Left lobe of liver (tissue), 2 donors: ENCODE measurements around the gene QSOX1. TPM values are rescaled to one million over a fixed set of nuclear protein-coding genes. Genes with fewer than 3 reads are reported as not detected.

ENCODE experiments used
- ATAC-seq: fragments of 200-7000 bp; cut with Tn5 transposase; one replicate; pipeline ENCODE4 v1.9.1; 2020; ENCODE audit warnings: mild to moderate bottlenecking, moderate library complexity
- DNase-seq: peaks from one replicate; pipeline ENCODE4 v3.0.0-alpha.2; 2020; ENCODE audit warnings: low spot score
- total RNA-seq: library from RNA; stranded (reverse); gene quantifications from one replicate; pipeline ENCODE4 v1.2.1, GENCODE V29; 2021
- donor health status: DM: no; HTN: no; CAD: no; lungs with moderate emphysema.
- donor health status: DM: no; HTN: yes; CAD: no.

QSOX1 gene
- total RNA-seq, 1 donor from 2014 or later, result 41.1 TPM

DNA sequence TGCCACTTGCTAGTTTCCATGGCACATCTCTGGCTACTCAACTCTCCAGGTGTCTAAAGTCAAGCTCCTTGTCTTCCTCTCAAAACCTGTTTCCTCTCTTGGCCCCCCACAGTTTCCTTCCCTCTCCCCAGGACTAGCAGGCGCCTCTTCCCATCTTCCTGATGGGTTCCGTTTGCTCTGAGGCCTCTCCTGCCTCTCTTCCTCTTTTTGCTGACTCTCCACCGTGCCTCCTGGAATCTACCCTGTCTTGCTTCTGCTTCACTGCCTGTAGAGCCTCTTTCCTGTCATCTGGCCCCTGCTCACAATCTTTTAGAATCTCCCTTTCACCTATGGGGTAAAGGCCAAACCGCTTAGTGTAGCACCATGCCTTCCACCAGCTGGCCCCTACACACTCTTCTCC, 53.6 kb downstream of the QSOX1 start:
- DNase-seq, result no peak
- no peak for ATAC-seq

DNA sequence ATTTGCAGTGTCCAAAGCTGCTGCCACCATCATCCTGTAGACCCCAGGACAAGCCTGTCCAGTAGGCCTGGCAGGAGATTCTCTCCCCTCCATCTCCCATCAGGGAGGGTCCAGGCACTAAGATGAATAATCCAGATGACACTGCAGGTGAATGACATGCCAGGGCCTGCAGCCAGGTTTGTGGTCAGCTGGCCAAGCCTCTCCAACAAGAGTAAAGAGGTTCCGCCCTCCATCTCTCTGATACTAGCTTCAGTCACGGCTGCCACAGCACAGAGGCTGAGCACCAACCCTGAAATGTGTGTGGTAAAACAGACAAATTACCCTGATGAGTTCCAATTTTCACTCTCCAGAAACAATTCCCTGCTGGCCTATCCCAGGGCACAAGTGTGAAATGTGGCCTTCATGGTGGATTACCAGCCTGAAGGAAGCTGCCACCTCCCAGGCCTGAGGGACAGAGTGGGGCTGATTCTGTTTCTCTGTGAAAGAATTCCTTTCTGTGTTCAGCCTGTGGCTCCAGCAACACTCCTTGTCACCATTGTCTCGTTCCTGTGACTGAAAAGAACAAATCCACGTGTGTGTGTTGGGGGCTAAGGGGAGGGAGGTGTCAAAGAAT, 55.4 kb downstream of the QSOX1 start:
- DNase-seq, result no peak
- ATAC-seq, result no peak

DNA sequence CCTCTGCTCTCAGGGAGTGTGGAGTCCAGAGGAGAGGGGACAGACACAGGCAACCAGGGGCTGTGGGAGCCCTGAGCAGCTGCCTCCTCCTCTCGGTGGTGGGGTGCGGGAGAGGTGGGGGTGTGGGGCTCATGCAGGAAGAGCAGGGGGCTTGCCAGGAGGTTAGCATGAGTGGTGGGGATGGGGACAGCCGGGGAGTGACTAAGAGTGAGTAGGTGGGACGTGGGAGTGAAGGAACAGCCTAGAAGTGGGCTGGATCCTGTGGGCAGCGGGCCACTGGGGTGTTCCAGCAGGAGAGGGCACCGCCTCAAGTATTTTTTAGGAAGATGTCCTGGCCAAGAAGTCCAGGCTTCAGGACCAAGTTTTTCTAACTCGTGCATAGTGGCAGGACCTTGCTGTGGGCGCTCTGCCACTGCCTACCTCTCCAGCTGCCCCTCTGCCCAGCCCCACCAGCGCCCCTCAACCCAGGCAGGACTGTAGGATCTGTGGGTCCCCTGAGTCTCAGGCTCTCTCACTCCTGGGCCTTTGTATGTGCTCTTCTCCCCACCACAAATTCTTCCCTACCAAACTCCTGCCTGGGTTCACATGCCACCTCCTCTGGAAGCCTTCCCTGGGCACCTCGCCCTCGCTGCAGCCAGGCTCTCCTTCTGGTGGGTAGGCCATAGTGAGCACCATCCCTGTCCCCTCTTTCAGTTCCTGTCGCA, 56.6 kb downstream of the QSOX1 start:
- ATAC-seq (no peak), DNase-seq (no peak)

DNA sequence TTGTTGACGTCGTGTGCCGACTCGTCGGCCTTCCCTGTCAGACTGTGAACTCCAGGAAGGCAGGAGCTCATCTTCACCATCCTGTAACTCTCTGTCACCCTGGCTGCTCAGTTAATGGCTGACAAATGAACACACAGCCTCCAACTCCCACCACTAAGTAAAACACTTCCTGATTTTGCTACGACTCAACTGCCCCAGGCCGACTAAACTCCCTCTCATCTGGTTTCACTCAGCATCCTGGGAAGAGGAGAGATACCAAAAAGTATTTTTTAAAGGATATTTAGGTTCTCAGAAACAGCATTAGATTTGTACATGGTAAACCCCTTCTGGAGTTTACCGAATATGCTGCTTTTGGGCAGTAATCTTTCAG, 57.2 kb downstream of the QSOX1 start:
- no peak for ATAC-seq
- no peak for DNase-seq

DNA sequence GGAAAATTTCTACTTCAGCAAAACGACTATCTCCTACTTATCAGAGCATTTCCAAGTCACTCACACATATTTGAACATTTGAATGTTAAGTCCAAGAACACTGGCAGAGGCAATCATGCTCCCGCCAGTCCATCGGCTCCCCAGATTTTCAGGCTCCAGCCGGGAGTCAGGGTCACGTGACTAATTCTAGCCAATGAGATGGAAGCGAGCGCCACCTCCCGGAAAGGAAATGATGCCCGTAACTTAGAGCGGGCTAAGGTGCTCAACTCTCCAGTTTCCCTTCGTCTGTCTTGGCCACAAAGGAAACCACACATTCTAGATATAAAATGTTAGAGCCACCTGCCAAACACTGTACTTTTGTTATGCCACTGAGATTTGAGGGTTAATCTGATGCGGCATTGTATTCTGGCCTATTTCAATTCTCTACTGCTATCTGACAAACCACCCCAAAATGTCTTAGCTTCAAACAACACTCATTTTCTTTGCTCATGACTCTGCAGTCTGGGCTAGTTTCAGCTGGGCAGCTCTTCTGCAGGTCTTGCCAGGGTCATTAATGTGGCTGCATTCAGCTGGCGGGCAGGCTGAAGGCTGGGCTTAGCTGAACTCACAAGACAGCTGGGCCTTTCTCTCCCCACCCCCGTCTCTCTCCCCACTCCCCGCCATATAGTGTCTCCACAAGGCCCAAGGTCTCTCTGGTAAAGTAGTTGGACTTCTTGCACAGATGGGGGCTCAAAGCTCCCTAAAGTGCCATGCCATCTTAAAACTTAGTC, 58.9 kb downstream of the QSOX1 start:
- ATAC-seq (no peak), DNase-seq (no peak)

DNA sequence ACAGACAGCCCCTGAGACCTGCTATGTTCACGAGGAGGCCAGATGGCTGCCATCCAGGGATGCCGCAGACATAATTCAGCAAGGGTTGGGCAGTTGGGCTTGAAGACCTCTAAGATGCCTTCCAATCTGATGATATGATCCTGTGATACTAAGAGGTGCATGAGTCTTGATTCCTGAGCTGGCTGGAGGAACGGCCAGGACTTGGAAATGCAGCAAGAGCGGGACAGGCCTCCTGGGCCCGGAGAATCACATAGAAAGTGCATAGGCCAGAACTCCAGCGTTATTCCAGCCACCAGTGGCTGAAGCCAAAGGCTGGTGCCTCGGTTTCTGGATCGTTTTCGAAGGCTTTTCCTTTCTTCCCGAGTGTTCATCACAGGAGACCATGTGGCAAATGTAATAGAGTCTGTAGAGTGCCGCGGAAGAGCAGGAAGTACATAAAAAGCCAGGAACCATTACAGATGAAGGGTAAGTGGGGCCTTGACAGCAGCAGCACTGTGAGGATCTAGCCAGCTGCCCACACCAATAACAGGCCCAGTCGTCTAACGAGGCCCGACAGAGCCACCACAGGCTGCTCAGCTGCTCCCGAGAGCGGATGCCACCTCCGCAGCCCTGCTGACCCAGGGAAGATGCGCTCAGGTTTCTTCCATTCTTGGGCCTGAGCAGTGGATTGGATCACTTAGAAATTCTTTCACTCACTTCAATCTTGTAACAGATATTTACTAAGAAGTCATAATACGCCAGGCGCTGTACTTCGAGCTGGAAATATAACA, 61.4 kb downstream of the QSOX1 start:
- no peak for DNase-seq
- no peak for ATAC-seq

DNA sequence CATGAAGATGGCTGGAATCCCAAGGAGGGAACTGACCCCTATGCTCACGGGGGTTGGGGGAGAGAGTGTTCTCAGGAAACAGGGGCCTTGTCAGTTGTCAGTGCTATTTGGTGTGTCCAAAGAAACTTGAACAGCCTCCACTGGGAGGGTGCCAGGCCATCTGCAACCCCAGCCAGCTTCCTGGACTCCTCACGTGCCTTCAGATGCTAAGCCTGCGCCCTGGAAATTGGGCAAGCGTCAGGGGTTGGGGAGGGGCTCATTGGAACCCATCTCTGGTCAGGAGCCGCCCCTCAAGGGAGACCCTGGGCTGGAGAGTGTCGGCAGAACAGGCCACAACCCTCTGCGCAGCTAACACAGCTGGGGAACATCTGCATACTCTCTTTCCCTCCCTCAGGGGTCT, 62.3 kb downstream of the QSOX1 start:
- no peak for ATAC-seq
- no peak for DNase-seq

DNA sequence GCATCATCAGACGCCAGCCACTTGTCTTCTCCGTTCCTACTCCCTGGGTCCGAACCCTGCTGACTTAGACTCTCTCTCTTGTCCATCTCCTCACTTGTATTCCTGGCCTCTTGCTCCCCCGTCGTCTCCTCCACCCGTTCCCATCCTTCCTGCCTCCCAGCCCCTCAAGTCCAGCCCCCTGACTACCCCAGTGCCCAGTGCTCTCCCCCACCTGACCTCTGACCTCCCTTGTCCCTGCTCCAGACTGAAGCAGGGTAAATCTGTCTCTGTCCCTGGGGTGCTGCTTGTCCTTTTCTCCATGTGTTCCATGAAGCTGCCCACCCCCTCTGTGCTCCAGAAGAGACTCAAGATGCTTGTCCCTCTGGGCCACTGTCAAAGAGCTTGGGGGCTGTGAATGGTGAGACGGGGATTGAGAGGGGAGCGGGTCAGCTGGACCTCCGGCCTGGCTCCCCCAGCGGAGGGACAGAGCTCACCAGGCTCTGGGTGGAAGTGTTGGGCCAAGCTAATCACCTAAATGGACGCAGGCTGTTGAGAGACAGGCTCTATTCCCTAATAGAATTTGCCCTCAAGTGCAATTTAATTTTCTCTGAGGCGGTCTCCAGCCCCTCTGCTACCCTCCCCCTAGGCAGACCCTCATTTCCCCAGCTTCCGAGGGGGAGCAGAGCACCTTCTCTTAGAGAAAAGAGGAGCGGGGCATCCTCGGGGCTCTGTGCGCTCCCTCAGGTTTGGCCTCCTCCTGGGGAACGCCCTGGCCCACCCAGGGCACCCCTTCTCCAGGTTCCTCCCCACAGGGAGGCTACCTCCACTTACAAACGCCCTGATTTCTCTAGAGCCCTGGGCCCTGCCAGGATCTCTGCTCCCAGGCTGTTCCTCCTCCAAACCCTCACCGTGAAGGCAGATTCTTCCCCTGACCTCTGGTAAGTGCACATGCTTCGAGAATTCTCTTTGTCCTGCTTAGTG, 64.4 kb downstream of the QSOX1 start:
- no peak for ATAC-seq
- DNase-seq, result no peak

DNA sequence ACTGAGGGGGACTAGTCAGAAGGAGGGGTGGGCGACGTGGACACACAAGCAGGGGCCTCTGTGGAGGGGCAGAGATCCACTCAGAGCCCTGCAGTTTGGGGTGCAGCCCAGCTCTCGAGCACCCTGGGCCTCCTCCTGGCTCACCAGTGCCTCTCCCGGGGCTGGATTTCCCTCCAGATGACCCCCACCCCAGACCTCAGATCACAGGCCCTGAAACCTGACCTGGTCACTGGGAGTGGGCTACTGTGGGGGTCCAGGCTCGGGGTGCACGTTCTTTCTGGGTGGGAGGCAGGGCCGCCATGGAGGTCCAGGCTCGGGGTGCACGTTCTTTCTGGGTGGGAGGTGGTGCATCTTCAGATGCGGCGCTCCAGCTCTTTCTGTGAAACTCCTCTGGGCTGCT, 65.1 kb downstream of the QSOX1 start:
- DNase-seq, result no peak
- ATAC-seq, result no peak

DNA sequence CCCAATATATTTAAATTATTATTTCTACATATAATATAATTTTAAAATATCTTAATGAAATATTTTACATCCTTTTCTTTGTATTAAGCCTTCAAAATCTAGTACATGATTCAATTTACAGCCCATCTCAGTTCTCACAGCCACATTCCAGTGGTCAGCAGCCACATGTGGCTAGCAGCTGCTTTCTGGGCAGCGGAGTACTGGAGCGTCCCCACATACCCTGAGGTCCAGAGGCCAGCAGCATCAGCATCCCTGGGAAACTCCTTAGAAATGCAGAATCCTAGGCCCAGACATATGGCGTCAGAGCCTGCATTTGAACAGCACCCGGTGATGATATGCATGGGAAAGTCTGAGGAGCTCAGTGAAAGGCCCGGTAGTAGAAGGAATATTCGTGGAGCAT, 66.8 kb downstream of the QSOX1 start:
- DNase-seq (no peak), ATAC-seq (no peak)

DNA sequence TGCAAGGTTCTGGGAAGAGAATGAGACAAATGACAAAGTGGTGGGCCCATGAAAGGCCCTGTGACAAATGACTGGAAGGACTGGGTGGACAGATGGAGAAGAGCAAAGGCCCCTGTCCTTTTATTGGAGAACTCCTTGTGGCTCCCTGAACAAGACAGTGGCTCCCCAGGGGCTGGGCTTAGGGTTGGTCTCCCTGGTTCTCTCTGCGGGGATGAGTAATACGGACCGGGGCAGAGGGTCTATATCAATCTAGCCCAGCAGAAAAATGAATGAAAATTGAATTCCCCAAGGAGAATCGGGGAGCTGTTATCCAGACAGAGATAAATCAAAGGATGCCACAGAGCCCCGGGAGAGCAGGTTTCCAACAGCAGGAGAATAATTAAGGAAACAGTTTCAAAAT, 70.2 kb downstream of the QSOX1 start:
- DNase-seq (no peak), ATAC-seq (no peak)

DNA sequence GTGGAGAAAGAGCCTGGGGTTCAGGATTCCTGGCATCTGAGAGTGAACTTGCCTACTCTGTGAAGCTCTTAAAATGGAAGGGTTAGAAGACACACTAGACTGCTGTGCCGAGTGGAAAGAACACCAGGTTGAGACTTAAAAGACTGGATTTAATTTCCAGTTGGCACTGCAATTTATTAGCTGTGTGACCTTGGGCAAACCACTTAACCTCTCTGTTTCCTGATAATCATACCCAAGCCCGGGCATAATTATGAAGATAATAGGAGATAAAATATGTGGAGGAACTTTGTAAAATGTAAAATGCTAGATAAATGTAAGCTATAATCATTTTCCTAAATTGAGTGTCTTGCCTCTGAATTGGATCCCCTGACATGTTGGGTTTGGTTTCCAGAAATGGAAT, 70.7 kb downstream of the QSOX1 start:
- DNase-seq (no peak), ATAC-seq (no peak)

DNA sequence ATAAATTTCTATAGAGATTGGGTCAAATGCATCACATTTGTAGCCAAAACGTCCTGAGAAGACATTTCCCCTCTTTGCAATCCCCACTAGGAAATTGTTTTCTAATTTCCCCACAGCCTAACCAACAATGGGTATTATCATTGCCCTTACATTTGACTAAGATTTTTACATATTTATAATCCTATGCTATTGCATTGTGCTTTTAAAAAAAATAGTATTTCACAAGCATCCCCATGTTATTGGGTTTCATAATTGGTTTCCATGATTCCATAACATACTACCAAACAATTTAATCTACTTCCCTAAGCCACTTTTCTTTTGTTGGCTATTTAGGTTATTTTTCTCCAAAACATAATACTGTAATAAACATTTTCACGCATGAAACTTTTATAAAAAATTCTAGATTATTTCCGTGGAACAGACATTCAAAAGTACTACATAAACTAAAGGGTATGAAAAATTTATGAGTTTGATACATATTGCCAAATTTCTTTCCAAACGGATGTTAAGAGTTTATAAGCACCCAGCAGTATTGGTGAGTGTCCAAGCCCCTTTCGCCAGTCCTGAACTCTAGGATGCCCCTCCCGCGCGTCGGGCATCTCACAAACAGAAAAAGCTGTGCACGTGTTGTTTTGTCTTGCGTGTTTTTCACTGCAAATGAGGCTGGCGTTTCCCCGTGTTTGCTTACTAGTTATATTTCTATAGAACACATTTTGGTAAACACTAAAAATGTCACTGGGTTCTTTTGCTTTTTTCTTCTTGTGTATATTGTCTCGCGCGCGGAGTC, 73.4 kb downstream of the QSOX1 start:
- DNase-seq (no peak), ATAC-seq (no peak)

DNA sequence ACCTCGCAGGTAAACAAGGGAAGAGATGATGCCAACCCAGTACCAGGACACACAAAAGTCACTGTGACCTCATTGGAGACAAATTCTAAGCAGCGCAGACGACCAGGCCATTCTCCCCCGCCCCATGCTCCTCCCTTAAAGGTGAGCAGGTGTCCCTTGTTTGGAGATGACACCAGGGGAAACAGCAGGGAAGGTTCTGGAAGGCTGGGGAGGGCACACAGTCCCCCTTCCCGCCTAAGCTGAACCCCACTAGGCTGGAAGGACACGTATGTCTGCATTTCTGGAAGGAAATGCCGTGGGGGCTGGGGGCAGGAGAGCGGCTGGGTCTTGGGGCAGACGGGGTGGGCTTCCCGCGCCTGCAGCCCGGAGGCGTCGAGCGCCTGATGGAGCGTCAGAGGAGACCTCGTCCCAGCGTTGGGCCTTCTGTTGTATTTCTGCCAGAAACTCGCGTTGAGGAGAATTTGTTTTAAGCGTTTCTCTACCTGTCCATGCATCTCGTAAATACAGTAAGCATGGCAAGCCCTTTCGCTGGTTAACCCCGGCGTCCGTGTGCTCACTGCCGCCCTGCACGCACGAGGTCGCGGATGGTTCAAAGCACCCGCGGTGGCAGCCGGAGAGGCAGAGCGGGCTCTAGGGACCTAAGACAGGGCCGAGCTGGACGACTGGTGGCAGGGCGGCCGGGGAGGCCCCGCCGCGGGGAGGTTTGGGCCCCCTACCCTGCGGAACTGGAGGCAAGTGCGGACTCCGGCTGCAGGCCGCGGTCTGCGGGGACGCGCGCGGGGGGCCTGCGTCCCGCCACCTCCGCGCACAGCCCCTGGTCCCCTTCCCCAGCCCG, 74.2 kb downstream of the QSOX1 start:
- DNase-seq (no peak), ATAC-seq (peak; percentile 40)

DNA sequence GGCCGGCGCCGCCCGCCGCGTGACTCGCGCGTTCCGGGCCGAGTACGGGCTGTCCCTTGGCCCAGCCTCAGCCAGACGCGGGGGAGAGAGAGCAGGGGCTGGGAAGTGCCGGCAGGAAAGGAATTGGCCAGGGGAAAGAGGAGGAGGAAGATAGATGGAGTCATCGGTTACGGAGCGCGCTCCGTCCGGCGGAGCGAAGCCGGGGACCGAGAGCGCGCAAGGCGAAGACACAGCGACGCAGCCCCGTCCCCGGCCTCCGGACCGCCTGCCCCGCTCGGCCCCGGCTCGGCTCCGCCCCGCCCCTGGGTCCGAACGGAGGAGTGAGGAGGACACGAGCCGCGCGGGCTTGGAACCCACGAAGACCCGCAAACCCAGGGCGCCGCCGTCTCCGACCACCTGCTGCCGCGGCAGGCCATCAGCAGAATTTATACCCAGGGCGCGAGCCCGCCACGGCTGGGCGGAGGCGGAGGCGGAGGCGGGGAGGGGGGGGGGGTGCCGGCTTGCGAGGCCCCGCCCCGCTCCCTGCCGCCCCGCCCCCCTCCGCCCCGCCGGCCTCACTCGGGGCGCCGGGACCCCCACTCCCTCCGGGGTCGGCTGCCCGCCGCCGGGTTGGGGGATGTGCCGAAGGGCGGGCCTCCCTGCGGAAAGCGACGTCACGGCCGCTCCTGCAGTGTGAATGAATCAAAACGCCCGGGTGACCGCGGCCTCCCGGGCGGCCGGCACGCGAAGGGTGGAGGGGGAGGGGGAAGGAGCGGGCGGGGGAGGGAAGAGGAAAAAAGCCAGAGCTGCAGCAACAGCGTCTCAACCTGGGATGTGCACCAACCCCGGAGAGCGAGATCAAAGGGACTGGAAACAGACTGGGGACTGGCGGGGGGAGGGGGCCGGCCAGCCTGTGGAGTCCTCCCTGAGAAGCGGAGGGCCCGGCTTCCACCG, 75.1 kb downstream of the QSOX1 start, which contains the start of gene LHX4:
TSS of gene LHX4 (plus strand) at position 782 of the 933 bp plus-strand sequence. CDS start 266 bp downstream, outside the sequence.
- DNase-seq (no peak), ATAC-seq (peak; percentile 34)

DNA sequence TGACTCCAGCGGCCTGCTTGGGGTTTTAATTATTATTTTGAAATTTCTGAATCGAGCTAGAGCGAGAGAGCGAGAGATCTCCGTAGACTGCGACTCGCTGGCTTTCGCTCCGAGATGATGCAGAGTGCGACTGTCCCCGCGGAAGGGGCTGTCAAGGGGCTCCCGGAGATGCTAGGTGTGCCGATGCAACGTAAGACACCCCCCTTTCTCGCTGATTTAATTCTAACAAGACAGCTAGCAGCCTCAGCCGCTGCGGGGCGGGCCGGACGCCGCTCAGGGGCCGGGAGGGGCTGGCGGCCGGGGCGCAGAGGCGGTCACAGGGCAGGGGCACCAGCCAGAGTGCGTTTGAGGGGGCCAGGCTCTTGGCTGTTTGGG, 75.7 kb downstream of the QSOX1 start:
- ATAC-seq, result no peak
- no peak for DNase-seq

DNA sequence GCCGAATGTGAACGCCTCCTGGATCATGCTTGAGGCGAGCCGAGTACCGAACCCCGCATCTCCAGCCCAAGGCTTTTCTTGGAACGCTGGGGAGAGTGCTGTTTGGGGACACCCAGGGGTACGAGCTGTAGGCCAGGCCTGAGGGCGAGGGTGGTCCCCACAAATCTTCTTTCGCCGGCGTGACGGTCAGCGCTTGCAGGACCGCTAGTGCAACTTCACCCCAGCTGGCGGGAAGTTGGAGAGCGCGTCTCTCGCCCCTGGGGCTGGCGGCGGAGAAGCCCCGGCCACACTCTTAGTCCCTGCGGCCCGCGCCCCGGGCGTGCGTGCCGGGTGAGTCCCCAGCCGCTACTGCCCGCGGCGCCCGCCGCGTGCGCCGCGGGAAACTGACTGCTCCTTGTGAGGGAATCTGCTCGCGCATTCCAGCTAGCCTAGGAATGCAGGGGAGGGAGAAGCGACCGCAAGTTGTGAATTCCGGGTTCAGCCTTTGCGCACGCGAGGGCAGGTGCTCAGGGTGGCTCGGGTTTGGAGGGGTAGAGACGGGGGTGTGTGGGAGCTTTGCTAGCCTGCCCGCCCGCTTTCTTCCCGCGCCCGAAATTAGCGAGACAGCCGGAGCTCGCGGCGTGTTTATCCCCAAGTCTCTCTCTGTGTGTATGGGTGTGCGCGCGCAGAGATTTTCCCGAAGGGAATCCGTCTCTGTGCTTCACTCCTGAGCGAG, 76.3 kb downstream of the QSOX1 start:
- ATAC-seq (no peak), DNase-seq (no peak)
